ENCODE data around the gene GPANK1. TPM values are rescaled to one million over a fixed set of nuclear protein-coding genes. Genes with fewer than 3 reads are reported as not detected.
"Not testable (repeated sequence)": the region's sequence is repeated elsewhere in the genome, so short reads cannot be mapped to it uniquely, and the experiment has no call there.

The GPANK1 gene
- total RNA-seq, result 10 to 100 TPM; 30.3 to 37.7 TPM

- Mint-ChIP-seq H3K4me3 (peak within 1 kb of the TSS; percentile 98 to 99), H3K4me1 (ENCODE audit: low read depth) (peaks cover 78% of the 10 kb centered on the region), H3K27ac (peak within 1 kb of the TSS; percentile 98), H3K27me3 (ENCODE audit: low read depth) (no peaks in the 10 kb centered on the region), H3K9me3 (no peaks in the 10 kb centered on the region), H3K36me3 (ENCODE audit: insufficient read depth in 2 of 2) (peaks cover 31 to 35% of the 10 kb centered on the region in 2 donors)
- DNase-seq, result peak; percentile 89 to 93
- peak; percentile 37 to 39 for ATAC-seq (replicated peaks in 1 of 2)
Measured at GRCh38 chr6:31664790-31665500, at the start of gene GPANK1. TSS of gene GPANK1 (minus strand) at chr6:31664997. CDS start at chr6:31664478, 519 bp downstream.

DNA sequence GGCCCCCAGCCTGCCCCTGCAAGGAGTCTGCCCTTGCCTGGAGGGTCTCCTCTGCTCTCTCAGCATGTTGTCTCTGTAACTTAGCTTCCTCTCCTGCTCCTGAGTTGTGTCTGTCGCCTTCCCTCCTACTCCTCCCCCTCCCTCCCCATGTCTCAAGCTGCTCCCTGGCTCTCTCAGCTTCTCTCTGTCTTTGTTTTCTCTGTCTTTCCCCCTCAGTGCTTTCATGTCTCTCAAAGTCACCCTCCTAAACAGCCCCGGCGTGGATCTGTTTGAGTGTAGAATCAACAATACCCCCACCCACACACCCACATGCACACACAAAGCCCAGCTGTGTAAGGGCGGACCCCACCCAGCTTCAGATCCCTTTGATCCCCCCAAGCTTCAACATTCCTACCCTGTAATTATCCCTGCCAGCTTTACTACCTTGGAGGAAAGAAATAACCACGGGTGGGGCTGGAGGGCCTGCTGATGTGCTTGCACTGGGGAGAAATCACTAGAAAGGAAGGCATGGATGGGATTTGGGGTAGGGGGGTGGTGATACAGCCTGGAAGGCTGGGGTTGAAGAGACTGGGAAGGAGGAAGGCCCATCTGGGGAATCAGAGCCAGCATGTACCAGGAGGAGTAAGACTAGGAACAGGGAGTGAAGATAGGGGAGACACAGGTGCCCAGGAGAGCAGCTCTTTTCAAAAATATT is 49.3 kb upstream of the GPANK1 start:
- Mint-ChIP-seq H3K27me3 (ENCODE audit: low read depth) (peaks cover 6% of the 10 kb centered on the region), H3K36me3 (ENCODE audit: insufficient read depth in 2 of 2) (no peaks in the 10 kb centered on the region), H3K4me1 (ENCODE audit: low read depth) (peaks cover 15% of the 10 kb centered on the region), H3K27ac (no peak overlapping the region), H3K4me3 (no peak overlapping the region), H3K9me3 (no peaks in the 10 kb centered on the region)
- DNase-seq (no peak), ATAC-seq (replicated peaks in 1 of 2) (no peak)

DNA sequence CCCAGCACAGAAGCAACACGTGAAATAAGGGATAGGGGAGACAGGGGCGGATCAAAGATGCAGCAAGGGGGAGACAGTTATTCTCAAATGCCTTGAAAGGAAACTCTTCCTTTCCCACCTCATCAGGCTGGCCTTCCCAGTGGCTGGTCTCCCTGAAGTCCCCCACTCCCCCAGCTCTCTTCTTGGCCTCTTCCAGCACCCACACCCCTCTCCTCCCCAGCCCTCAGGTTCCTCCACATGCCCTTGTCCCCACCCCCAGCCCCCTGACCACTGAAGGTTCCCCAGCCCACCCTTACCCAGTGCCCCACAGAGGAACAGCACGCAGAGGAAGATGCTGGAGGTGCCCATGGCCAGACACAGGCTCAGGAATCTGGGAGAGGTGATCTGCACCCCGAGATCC is 48.7 kb upstream of the GPANK1 start:
- Mint-ChIP-seq H3K36me3 (ENCODE audit: insufficient read depth in 2 of 2) (no peaks in the 10 kb centered on the region), H3K4me3 (no peak overlapping the region), H3K4me1 (ENCODE audit: low read depth) (peaks cover 15% of the 10 kb centered on the region), H3K9me3 (no peaks in the 10 kb centered on the region), H3K27ac (no peak overlapping the region), H3K27me3 (ENCODE audit: low read depth) (peaks cover 6% of the 10 kb centered on the region)
- no peak for ATAC-seq (replicated peaks in 1 of 2)
- no peak for DNase-seq

DNA sequence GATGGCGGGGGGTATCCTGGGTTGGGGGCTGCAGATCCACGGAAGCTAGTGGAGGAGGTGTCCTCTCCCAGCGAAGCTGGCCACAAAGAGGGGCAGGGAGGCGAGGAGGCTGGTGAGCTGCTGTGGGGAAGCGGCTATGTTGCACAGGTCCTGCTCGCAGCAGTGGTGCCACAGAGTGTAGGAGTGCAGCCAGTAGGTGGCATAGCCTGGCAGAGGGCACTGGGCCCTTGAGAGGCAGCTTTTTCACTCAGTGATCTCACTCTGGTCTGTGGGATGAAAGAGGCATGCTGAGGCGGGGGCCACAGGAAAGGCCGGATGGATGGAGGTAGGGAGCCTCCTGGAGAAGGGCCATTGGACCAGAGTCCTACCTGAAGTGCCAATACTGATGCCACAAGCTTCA is 47.5 kb upstream of the GPANK1 start:
- Mint-ChIP-seq H3K27ac (no peak overlapping the region), H3K36me3 (ENCODE audit: insufficient read depth in 2 of 2) (no peaks in the 10 kb centered on the region), H3K4me1 (ENCODE audit: low read depth) (peaks cover 15% of the 10 kb centered on the region), H3K4me3 (no peak overlapping the region), H3K27me3 (ENCODE audit: low read depth) (peaks cover 6% of the 10 kb centered on the region), H3K9me3 (no peaks in the 10 kb centered on the region)
- no peak for DNase-seq
- ATAC-seq (replicated peaks in 1 of 2), result peak; percentile 44 to 52

DNA sequence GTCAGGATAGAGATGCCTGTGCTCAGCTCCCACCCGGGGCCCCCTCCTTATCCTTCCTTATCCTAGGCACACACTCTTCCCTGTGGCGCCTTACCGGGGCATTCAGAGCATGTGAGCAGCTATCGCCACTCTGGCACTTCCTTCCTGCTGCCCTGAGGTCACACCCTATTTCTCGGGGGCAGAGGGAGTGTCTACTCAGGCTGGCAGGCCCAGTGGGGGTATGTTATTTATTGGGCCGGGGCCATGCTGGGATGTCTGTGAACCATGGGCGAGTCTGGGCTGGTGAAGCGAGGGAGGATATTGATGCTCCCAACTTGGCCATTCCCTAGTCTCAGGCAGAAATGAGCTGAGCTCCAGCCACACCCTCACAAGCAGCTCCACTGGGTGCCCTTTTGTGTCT is 46.4 kb upstream of the GPANK1 start:
- Mint-ChIP-seq H3K27me3 (ENCODE audit: low read depth) (peaks cover 6% of the 10 kb centered on the region), H3K4me1 (ENCODE audit: low read depth) (peaks cover 15% of the 10 kb centered on the region), H3K4me3 (no peak overlapping the region), H3K36me3 (ENCODE audit: insufficient read depth in 2 of 2) (no peaks in the 10 kb centered on the region), H3K9me3 (no peaks in the 10 kb centered on the region), H3K27ac (no peak overlapping the region)
- DNase-seq (no peak), ATAC-seq (replicated peaks in 1 of 2) (peak in 1 of 2 donors; percentile 38)

GRCh38 chr6:31710523-31711219 is 45.9 kb upstream of the GPANK1 start:
- no peak for ATAC-seq (replicated peaks in 1 of 2)
- no peak for DNase-seq
- no peaks in the 10 kb centered on the region for H3K9me3 Mint-ChIP-seq
- H3K27ac Mint-ChIP-seq, result no peak overlapping the region
- no peaks in the 10 kb centered on the region for H3K36me3 Mint-ChIP-seq (ENCODE audit: insufficient read depth in 2 of 2)
- peaks cover 6% of the 10 kb centered on the region for H3K27me3 Mint-ChIP-seq (ENCODE audit: low read depth)
- H3K4me1 Mint-ChIP-seq (ENCODE audit: low read depth), result peaks cover 15% of the 10 kb centered on the region
- H3K4me3 Mint-ChIP-seq, result peak overlapping the region in 1 of 2 donors; percentile 20

DNA sequence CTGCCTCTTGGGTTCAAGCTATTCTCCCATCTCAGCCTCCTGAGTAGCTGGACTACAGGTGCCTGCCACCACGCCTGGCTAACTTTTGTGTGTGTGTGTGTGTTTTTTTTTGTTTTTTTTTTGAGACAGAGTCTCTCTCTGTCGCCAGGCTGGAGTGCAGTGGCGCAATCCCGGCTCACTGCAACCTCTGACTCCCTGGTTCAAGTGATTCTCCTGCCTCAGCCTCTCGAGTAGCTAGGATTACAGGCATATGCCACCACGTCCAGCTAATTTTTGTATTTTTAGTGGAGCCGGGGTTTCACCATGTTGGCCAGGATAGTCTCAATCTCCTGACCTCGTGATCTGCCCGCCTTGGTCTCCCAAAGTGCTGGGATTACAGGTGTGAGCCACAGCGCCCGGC is 44.4 kb upstream of the GPANK1 start:
- not testable (repeated sequence) for DNase-seq; H3K9me3 Mint-ChIP-seq; H3K4me3 Mint-ChIP-seq; H3K27me3 Mint-ChIP-seq (ENCODE audit: low read depth); H3K27ac Mint-ChIP-seq; ATAC-seq (replicated peaks in 1 of 2); H3K36me3 Mint-ChIP-seq (ENCODE audit: insufficient read depth in 2 of 2)
- H3K4me1 Mint-ChIP-seq (ENCODE audit: low read depth), result peaks cover 12% of the 10 kb centered on the region

- Mint-ChIP-seq H3K4me3 (no peak overlapping the region), H3K27ac (no peak overlapping the region), H3K9me3 (no peaks in the 10 kb centered on the region), H3K27me3 (ENCODE audit: low read depth) (no peaks in the 10 kb centered on the region), H3K36me3 (ENCODE audit: insufficient read depth in 2 of 2) (no peaks in the 10 kb centered on the region), H3K4me1 (ENCODE audit: low read depth) (peaks cover 17% of the 10 kb centered on the region)
- DNase-seq, result no peak
- ATAC-seq (replicated peaks in 1 of 2), result no peak
Measured at GRCh38 chr6:31708224-31708623, 43.4 kb upstream of the GPANK1 start.

DNA sequence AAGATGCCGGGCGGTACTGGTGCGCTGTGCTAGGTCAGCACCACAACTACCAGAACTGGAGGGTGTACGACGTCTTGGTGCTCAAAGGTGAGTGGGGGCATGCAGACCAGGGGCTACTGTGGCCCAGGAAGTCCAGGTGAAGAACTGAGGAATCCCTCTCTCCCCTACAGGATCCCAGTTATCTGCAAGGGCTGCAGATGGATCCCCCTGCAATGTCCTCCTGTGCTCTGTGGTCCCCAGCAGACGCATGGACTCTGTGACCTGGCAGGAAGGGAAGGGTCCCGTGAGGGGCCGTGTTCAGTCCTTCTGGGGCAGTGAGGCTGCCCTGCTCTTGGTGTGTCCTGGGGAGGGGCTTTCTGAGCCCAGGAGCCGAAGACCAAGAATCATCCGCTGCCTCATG is 42.9 kb upstream of the GPANK1 start:
- no peaks in the 10 kb centered on the region for H3K9me3 Mint-ChIP-seq
- no peak for DNase-seq
- H3K36me3 Mint-ChIP-seq (ENCODE audit: insufficient read depth in 2 of 2), result peaks cover under 1% of the 10 kb centered on the region in 2 donors
- H3K4me3 Mint-ChIP-seq, result no peak overlapping the region
- peaks cover 18% of the 10 kb centered on the region for H3K4me1 Mint-ChIP-seq (ENCODE audit: low read depth)
- H3K27me3 Mint-ChIP-seq (ENCODE audit: low read depth), result no peaks in the 10 kb centered on the region
- ATAC-seq (replicated peaks in 1 of 2), result no peak
- H3K27ac Mint-ChIP-seq, result no peak overlapping the region

- no peak within 1 kb of the TSS for H3K4me3 Mint-ChIP-seq
- peaks cover 6% of the 10 kb centered on the region in 2 donors for H3K36me3 Mint-ChIP-seq (ENCODE audit: insufficient read depth in 2 of 2)
- no peak within 1 kb of the TSS for H3K27ac Mint-ChIP-seq
- H3K27me3 Mint-ChIP-seq (ENCODE audit: low read depth), result no peaks in the 10 kb centered on the region
- no peak for DNase-seq
- no peak for ATAC-seq (replicated peaks in 1 of 2)
- no peaks in the 10 kb centered on the region for H3K9me3 Mint-ChIP-seq
- peaks cover 27% of the 10 kb centered on the region for H3K4me1 Mint-ChIP-seq (ENCODE audit: low read depth)
Measured at GRCh38 chr6:31706599-31706998, 41.8 kb upstream of the GPANK1 start, which contains the start of gene LY6G6F. TSS of gene LY6G6F (plus strand) at chr6:31706866. CDS start at chr6:31706907, 41 bp downstream.

- H3K4me3 Mint-ChIP-seq, result no peak overlapping the region
- H3K27ac Mint-ChIP-seq, result no peak overlapping the region
- DNase-seq, result no peak
- no peak for ATAC-seq (replicated peaks in 1 of 2)
- peaks cover 29% of the 10 kb centered on the region for H3K4me1 Mint-ChIP-seq (ENCODE audit: low read depth)
- H3K27me3 Mint-ChIP-seq (ENCODE audit: low read depth), result no peaks in the 10 kb centered on the region
- no peaks in the 10 kb centered on the region for H3K9me3 Mint-ChIP-seq
- peaks cover 6% of the 10 kb centered on the region in 2 donors for H3K36me3 Mint-ChIP-seq (ENCODE audit: insufficient read depth in 2 of 2)
Measured at GRCh38 chr6:31705931-31706330, 41.1 kb upstream of the GPANK1 start.

DNA sequence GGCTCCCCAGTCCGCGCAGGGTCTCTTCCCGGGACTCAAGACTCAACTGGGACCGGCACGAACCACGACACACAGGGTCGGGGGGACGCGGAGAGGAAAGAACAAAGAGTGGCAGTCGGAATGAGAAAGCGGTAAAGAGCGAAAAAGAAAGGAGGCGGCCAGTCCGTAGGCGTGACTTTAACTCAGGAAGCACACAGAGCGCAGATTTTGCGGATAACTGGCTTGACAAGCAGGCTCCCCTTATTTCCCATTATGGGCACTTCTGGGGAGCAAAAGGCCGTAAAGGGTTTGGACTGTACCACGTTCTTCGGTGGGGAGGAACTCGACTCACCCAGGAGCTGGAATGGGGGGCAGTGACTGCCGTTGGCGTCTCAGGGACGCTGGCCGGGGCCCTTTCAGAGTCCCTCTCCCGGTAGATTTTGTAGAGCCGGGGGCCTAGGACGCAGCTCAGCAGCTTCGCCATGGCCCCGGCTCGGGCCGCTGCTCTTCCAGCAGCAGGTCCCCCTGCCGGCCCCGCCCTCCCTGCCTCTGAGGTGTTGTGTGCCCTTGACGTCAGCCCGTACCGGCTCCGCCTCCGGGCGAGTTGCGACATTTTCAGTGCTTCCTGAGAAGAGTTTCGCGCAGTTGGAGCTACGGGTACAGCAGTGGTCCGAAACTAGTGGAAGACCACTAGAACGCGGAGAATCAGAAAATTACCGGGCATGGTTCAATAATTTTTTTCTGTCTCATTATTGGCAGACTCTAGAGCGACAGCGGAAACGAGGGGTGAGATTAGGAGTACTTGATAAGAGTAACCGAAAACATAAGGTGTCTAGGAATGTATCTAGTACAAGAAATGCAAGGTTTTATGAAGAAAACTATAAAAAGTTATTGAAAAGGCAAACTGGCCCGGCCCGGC is 38.3 kb upstream of the GPANK1 start, which contains the start of gene ABHD16A:
TSS of gene ABHD16A (minus strand) at position 506 of the 898 bp plus-strand sequence. CDS start at position 463, 43 bp downstream.
- peak; percentile 97 to 98 for DNase-seq
- peaks cover 6% of the 10 kb centered on the region in 2 donors for H3K36me3 Mint-ChIP-seq (ENCODE audit: insufficient read depth in 2 of 2)
- H3K4me1 Mint-ChIP-seq (ENCODE audit: low read depth), result peaks cover 30% of the 10 kb centered on the region
- peak within 1 kb of the TSS; percentile 95 for H3K27ac Mint-ChIP-seq
- no peaks in the 10 kb centered on the region for H3K27me3 Mint-ChIP-seq (ENCODE audit: low read depth)
- no peaks in the 10 kb centered on the region for H3K9me3 Mint-ChIP-seq
- peak within 1 kb of the TSS; percentile 87 to 90 for H3K4me3 Mint-ChIP-seq
- ATAC-seq (replicated peaks in 1 of 2), result peak; percentile 97

All from activated T-cell treated with anti-CD3 and anti-CD28 coated beads, Interleukin-2, amount 50 U/mL, for 72 hours (primary cell).